ENCODE measurements around the gene UMPS. TPM values are rescaled to one million over a fixed set of nuclear protein-coding genes. Genes with fewer than 3 reads are reported as not detected.

Gene UMPS
- total RNA-seq, 1 donor from 2014 or later = 19.4 TPM

DNA sequence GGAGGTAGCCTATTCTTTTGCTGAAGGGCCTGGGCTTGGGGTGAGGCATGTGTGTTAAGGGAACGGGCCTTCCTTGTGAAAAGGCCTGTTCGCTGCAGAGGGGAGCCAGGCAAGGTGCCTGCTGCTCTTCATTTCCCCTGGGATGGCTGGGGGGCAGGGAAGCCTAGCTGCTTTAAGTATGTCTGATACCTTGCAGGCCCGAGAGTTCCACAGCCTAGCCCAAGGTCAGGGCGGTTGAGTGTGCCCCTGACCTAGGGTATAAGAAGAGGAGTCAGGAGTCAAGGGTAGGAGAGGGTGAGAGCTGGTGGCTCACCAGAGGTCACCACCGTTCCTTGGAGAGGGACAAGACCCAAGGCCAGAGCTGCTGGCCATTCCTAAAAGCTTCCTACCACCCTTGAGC lies 46.6 kb downstream of the UMPS start:
- Mint-ChIP-seq H3K4me1 (ENCODE audit: low read depth) (peaks cover 93% of the 10 kb centered on the region), H3K36me3 (ENCODE audit: low read depth) (peaks cover 18% of the 10 kb centered on the region), H3K27me3 (ENCODE audit: low read depth) (no peaks in the 10 kb centered on the region), H3K4me3 (ENCODE audit: unreplicated experiment) (no peak overlapping the region), H3K9me3 (ENCODE audit: low read depth) (no peaks in the 10 kb centered on the region), H3K27ac (ENCODE audit: unreplicated experiment) (no peak overlapping the region)
- no peak for TF ChIP-seq CTCF (IDR thresholded peaks at IDR 0.05)
- DNase-seq (ENCODE audit: low spot score) = no peak

DNA sequence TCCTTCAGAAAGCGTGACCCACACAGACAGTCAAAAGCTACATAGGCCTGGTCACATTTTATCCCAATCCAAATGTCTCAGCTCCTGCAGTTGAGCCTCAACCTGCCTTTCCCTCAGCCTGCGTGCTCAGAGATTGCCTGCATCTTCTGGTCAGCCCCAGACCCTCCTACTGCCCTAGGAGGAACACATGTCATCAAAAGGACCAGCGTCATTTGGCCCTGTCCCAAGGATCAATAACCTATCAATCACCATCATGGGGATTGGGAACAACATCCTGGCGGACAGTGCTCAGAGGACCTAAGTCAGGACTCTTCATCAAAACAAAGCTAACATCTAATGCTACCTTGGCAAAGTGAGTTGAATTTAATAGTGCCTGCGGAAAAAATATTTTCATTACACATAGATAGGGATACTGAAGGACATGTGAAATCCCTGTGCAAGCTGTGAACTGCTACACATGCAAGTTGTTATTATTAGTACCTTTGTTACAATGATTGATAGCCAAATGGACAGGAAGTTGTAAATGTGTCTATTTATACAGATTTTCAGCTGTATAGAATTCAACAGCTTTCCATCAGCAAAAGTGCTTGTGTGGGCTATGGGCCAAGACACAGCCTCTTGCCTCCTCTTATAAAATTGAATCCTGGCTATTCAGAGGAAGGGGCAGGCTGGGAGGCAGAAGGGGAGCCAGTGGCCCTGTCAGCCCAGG lies 47.7 kb downstream of the UMPS start:
- peaks cover 91% of the 10 kb centered on the region for H3K4me1 Mint-ChIP-seq (ENCODE audit: low read depth)

GRCh38 chr3:124779116-124779515 lies 48.9 kb downstream of the UMPS start:
- no peaks in the 10 kb centered on the region for H3K9me3 Mint-ChIP-seq (ENCODE audit: low read depth)
- DNase-seq (ENCODE audit: low spot score) = no peak
- TF ChIP-seq CTCF (IDR thresholded peaks at IDR 0.05) = no peak
- H3K4me3 Mint-ChIP-seq (ENCODE audit: unreplicated experiment) = no peak overlapping the region
- no peaks in the 10 kb centered on the region for H3K27me3 Mint-ChIP-seq (ENCODE audit: low read depth)
- peaks cover 21% of the 10 kb centered on the region for H3K36me3 Mint-ChIP-seq (ENCODE audit: low read depth)
- H3K27ac Mint-ChIP-seq (ENCODE audit: unreplicated experiment) = peak overlapping the region; percentile 98
- H3K4me1 Mint-ChIP-seq (ENCODE audit: low read depth) = peaks cover 91% of the 10 kb centered on the region

More for the DNA sequence above, 47.7 kb downstream of the UMPS start:
- Mint-ChIP-seq H3K27me3 (ENCODE audit: low read depth) (no peaks in the 10 kb centered on the region), H3K27ac (ENCODE audit: unreplicated experiment) (peak overlapping the region; percentile 84), H3K36me3 (ENCODE audit: low read depth) (peaks cover 22% of the 10 kb centered on the region), H3K9me3 (ENCODE audit: low read depth) (no peaks in the 10 kb centered on the region), H3K4me3 (ENCODE audit: unreplicated experiment) (no peak overlapping the region)
- TF ChIP-seq CTCF (IDR thresholded peaks at IDR 0.05) = no peak
- no peak for DNase-seq (ENCODE audit: low spot score)

GRCh38 chr3:124779751-124780191 lies 49.5 kb downstream of the UMPS start:
- Mint-ChIP-seq H3K27me3 (ENCODE audit: low read depth) (no peaks in the 10 kb centered on the region), H3K4me3 (ENCODE audit: unreplicated experiment) (no peak overlapping the region), H3K36me3 (ENCODE audit: low read depth) (peaks cover 20% of the 10 kb centered on the region), H3K27ac (ENCODE audit: unreplicated experiment) (peak overlapping the region; percentile 98), H3K4me1 (ENCODE audit: low read depth) (peaks cover 91% of the 10 kb centered on the region), H3K9me3 (ENCODE audit: low read depth) (no peaks in the 10 kb centered on the region)
- TF ChIP-seq CTCF (IDR thresholded peaks at IDR 0.05) = peak; percentile 10
- DNase-seq (ENCODE audit: low spot score) = no peak

DNA sequence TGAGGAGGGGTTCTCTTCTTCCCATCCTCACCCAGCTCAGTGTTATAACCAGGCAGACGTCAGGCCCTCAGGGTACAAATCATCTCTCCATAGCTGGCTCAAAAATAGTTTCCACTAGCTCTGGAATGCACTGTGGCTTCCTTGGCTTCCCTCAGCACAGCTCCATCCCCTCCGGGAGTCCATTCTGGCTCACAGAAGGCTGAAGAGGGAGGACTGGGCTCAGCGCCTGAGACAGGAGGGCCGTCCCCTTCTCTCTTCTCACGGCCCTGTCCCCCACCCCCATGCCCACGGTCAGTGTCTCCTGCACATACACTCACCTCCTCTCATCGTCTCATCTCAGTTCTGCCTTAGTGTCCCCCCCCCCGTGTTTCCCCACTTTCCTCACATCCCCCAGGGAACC lies 50.1 kb downstream of the UMPS start:
- no peaks in the 10 kb centered on the region for H3K27me3 Mint-ChIP-seq (ENCODE audit: low read depth)
- no peaks in the 10 kb centered on the region for H3K9me3 Mint-ChIP-seq (ENCODE audit: low read depth)
- DNase-seq (ENCODE audit: low spot score) = no peak
- H3K4me1 Mint-ChIP-seq (ENCODE audit: low read depth) = peaks cover 91% of the 10 kb centered on the region
- peaks cover 18% of the 10 kb centered on the region for H3K36me3 Mint-ChIP-seq (ENCODE audit: low read depth)
- H3K27ac Mint-ChIP-seq (ENCODE audit: unreplicated experiment) = peak overlapping the region; percentile 98
- no peak for TF ChIP-seq CTCF (IDR thresholded peaks at IDR 0.05)
- H3K4me3 Mint-ChIP-seq (ENCODE audit: unreplicated experiment) = peak overlapping the region; percentile 41

All from chondrocyte (in vitro differentiated cells).